Astrocyte (in vitro differentiated cells and primary cell): ENCODE data around the gene CHST6. TPM values are rescaled to one million over a fixed set of nuclear protein-coding genes. Genes with fewer than 3 reads are reported as not detected.
A peak's percentile ranks its signal among the peaks of the same experiment; 100 is the strongest.

Experiments
- DNase-seq: peaks from one replicate; pipeline ENCODE4 v3.0.0-alpha.2; 2010; ENCODE audit warnings: low read depth
- FAIRE-seq: peaks from 2 replicates; lab custom pipeline; 2011; peaks lifted over from hg19 to GRCh38; lab: Jason Lieb, UNC
- H2AFZ ChIP-seq: 2 replicates; pipeline ENCODE4 v1.6.0; 2012; ENCODE audit warnings: low read depth, low read length, inconsistent platforms
- H3K27ac ChIP-seq: 2 replicates; pipeline ENCODE4 v1.5.1; 2011; ENCODE audit warnings: low read depth, low read length, inconsistent platforms
- H3K27me3 ChIP-seq: 2 replicates; pipeline ENCODE4 v1.6.0; 2011; ENCODE audit warnings: low read length, inconsistent platforms; ENCODE audit not compliant: insufficient read depth
- H3K36me3 ChIP-seq: 2 replicates; pipeline ENCODE4 v1.5.1; 2011; ENCODE audit warnings: low read length, inconsistent platforms; ENCODE audit not compliant: insufficient read depth
- H3K4me1 ChIP-seq: 2 replicates; pipeline ENCODE4 v1.5.1; 2011; ENCODE audit warnings: low read length, inconsistent platforms; ENCODE audit not compliant: insufficient read depth
- H3K4me2 ChIP-seq: 2 replicates; pipeline ENCODE4 v1.6.0; 2012; ENCODE audit warnings: low read length, inconsistent platforms
- H3K4me3 ChIP-seq: 2 replicates; pipeline ENCODE4 v1.5.1; 2011; ENCODE audit warnings: low read depth, mild to moderate bottlenecking, low read length, inconsistent platforms; ENCODE audit not compliant: insufficient read depth
- H3K79me2 ChIP-seq: 2 replicates; pipeline ENCODE4 v1.6.0; 2012; ENCODE audit warnings: mild to moderate bottlenecking, low read length, inconsistent platforms; ENCODE audit not compliant: insufficient read depth
- H3K9ac ChIP-seq: 2 replicates; pipeline ENCODE4 v1.6.0; 2012; ENCODE audit warnings: mild to moderate bottlenecking, low read length, inconsistent platforms
- H3K9me3 ChIP-seq: 2 replicates; pipeline ENCODE4 v1.5.1; 2012; ENCODE audit warnings: low read depth, mild to moderate bottlenecking, low read length, inconsistent platforms; ENCODE audit not compliant: insufficient read depth
- H4K20me1 ChIP-seq: 2 replicates; pipeline ENCODE4 v1.6.0; 2012; ENCODE audit warnings: low read length, inconsistent platforms; ENCODE audit not compliant: insufficient read depth
- H3K27ac Mint-ChIP-seq: one replicate; pipeline ENCODE4 v1.8.0; 2021; ENCODE audit warnings: mild to moderate bottlenecking, mixed read lengths; ENCODE audit not compliant: unreplicated experiment
- H3K27me3 Mint-ChIP-seq: one replicate; pipeline ENCODE4 v1.8.0; 2021; ENCODE audit warnings: low read depth, mixed read lengths; ENCODE audit not compliant: unreplicated experiment
- H3K36me3 Mint-ChIP-seq: one replicate; pipeline ENCODE4 v1.8.0; 2021; ENCODE audit warnings: low read depth, mixed read lengths; ENCODE audit not compliant: unreplicated experiment
- H3K4me1 Mint-ChIP-seq: one replicate; pipeline ENCODE4 v1.8.0; 2021; ENCODE audit warnings: low read depth, mixed read lengths; ENCODE audit not compliant: unreplicated experiment
- H3K4me3 Mint-ChIP-seq: one replicate; pipeline ENCODE4 v1.8.0; 2021; ENCODE audit warnings: mild to moderate bottlenecking, moderate library complexity, mixed read lengths; ENCODE audit not compliant: unreplicated experiment
- H3K9me3 Mint-ChIP-seq: one replicate; pipeline ENCODE4 v1.8.0; 2021; ENCODE audit warnings: mild to moderate bottlenecking, mixed read lengths; ENCODE audit not compliant: unreplicated experiment
- EZH2 ChIP-seq: IDR thresholded peaks from 2 replicates; pipeline ENCODE4 v1.6.1; 2012; ENCODE audit warnings: mild to moderate bottlenecking, low read length, inconsistent platforms; ENCODE audit not compliant: insufficient read depth
- total RNA-seq: library from RNA; stranded (reverse); gene quantifications from 2 replicates; pipeline ENCODE4 v1.2.1, GENCODE V29; 2021
- TF ChIP-seq, protein P1 (sequence below): IDR thresholded peaks from 2 replicates; pipeline ENCODE4 v1.5.1; 2011; ENCODE audit warnings: low read depth, mild to moderate bottlenecking, inconsistent platforms, low read length, moderate library complexity; ENCODE audit not compliant: insufficient read depth

Gene CHST6
- total RNA-seq, 1 donor from 2014 or later = 2.5 TPM

- Histone ChIP-seq H3K27me3 (no peaks in the 10 kb centered on the region), H3K9ac (no peak overlapping the region), H3K4me2 (no peak overlapping the region), H3K9me3 (no peaks in the 10 kb centered on the region), H4K20me1 (no peaks in the 10 kb centered on the region), H3K27ac (no peak overlapping the region), H2AFZ (no peak overlapping the region), H3K4me1 (no peaks in the 10 kb centered on the region), H3K4me3 (no peak overlapping the region), H3K79me2 (no peaks in the 10 kb centered on the region), H3K36me3 (no peaks in the 10 kb centered on the region)
- DNase-seq (no peak), FAIRE-seq (no peak)
- H3K4me1 Mint-ChIP-seq = peaks cover 4% of the 10 kb centered on the region
- peaks cover 3% of the 10 kb centered on the region for H3K27me3 Mint-ChIP-seq
- H3K27ac Mint-ChIP-seq = no peak overlapping the region
- H3K9me3 Mint-ChIP-seq = peaks cover 4% of the 10 kb centered on the region
- no peak overlapping the region for H3K4me3 Mint-ChIP-seq
- TF ChIP-seq EZH2 = no peak
- TF ChIP-seq, protein P1, sequence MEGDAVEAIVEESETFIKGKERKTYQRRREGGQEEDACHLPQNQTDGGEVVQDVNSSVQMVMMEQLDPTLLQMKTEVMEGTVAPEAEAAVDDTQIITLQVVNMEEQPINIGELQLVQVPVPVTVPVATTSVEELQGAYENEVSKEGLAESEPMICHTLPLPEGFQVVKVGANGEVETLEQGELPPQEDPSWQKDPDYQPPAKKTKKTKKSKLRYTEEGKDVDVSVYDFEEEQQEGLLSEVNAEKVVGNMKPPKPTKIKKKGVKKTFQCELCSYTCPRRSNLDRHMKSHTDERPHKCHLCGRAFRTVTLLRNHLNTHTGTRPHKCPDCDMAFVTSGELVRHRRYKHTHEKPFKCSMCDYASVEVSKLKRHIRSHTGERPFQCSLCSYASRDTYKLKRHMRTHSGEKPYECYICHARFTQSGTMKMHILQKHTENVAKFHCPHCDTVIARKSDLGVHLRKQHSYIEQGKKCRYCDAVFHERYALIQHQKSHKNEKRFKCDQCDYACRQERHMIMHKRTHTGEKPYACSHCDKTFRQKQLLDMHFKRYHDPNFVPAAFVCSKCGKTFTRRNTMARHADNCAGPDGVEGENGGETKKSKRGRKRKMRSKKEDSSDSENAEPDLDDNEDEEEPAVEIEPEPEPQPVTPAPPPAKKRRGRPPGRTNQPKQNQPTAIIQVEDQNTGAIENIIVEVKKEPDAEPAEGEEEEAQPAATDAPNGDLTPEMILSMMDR = no peak
- peaks cover 7% of the 10 kb centered on the region for H3K36me3 Mint-ChIP-seq
These were observed 16.5 kb downstream of the CHST6 start for GRCh38 chr16:75478480-75479345.

DNA sequence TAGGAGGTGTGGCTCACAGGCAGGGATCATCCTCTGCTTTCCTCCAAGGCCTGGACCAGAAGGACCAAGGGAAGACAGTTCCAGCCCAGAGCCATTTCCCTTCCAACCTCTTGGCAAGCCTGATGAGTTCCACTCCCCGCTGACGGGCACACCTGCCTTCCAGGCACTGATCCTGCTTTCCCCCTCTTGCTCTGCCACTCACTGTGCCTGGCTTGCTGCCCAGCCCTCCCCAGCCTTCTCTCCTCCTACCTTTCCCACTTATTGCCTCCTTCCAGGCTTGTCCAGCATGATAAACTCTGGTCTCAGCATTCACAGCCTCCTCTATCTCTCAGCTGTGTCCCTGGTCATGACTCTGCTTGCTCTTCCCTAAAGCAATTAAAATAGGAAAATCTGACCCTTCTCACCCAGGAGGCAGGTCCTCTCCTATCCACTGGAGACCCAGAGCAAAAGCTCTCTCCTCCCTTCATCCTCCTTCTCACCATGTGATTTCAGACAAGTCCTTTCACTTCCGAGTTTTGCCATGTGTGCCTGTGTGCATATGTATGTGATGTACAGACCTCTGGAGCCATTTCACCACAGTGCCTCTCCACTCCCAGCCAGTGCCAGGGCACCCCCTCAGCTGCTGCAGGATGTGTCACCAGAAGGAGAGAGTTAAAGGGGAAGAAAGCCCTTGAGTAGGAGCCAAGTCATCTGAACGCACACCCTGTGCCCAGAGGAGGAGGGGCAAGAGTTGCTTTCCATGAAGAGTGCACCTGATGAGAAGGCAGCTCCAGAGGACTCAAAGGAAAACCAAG lies 17.4 kb downstream of the CHST6 start:
- Histone ChIP-seq H3K36me3 (no peaks in the 10 kb centered on the region), H3K4me3 (no peak overlapping the region), H2AFZ (no peak overlapping the region), H4K20me1 (no peaks in the 10 kb centered on the region), H3K9me3 (no peaks in the 10 kb centered on the region), H3K4me2 (no peak overlapping the region), H3K27me3 (no peaks in the 10 kb centered on the region), H3K27ac (no peak overlapping the region), H3K4me1 (no peaks in the 10 kb centered on the region), H3K79me2 (no peaks in the 10 kb centered on the region), H3K9ac (no peak overlapping the region)
- FAIRE-seq (no peak), DNase-seq (no peak)
- Mint-ChIP-seq H3K4me3 (no peak overlapping the region), H3K27ac (peak overlapping the region; percentile 2), H3K9me3 (peaks cover 4% of the 10 kb centered on the region), H3K36me3 (peaks cover 7% of the 10 kb centered on the region), H3K27me3 (peaks cover 3% of the 10 kb centered on the region), H3K4me1 (no peaks in the 10 kb centered on the region)
- TF ChIP-seq EZH2 = no peak
- TF ChIP-seq, protein P1 = no peak
